ENCODE data around the gene ISM1.

Gene ISM1

DNA sequence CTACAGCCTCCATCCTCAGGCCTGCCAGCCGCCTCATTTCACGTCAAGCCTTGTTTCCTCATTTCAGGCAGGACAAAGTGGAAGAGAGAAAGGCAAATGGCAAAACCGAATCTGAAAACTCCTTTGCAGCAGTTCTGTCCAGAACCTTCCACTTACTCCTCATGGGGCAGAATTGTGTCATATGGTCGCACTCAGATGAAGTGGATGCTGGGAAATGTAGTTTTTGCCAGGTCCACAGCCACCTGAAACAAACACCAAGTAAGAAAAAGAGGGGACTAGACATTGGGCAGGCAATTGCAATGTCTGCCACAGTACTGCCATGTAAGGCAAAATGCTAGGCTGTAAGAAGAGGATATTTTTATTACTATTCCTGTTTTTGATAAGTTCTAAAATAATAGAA is 44.9 kb downstream of the ISM1 start:
- Histone ChIP-seq H3K4me1 (ENCODE audit: control insufficient read depth, insufficient read depth, low read length) (no peaks in the 10 kb centered on the region), H3K36me3 (ENCODE audit: control insufficient read depth, insufficient read depth, low read length) (no peaks in the 10 kb centered on the region), H3K27ac (ENCODE audit: low read depth, low read length) (no peak overlapping the region), H3K27me3 (ENCODE audit: control insufficient read depth, insufficient read depth, low read length) (no peaks in the 10 kb centered on the region), H3K9ac (ENCODE audit: low read length) (no peak overlapping the region), H3K4me3 (ENCODE audit: low read length) (no peak overlapping the region)

DNA sequence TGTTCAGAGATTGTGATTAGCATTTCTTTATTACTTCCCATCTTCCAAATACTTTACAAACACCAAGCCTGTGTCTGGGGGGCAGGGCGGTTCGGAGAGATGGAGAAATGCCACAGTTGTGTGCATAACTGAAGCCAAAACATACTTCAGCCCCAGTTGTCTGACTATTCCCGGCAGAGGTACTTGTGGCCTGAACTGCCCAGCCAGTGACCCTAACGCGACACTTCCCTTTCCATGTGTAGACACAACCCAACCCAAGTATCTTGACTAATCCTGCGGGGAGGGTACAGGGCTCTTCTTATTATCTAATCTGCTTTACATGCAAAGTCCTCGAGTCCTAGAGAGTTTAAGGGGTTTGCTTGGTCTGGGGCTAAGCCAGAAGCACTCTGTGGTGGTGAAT is 46.2 kb downstream of the ISM1 start:
- Histone ChIP-seq H3K4me3 (ENCODE audit: low read length) (no peak overlapping the region), H3K9ac (ENCODE audit: low read length) (no peak overlapping the region), H3K27me3 (ENCODE audit: control insufficient read depth, insufficient read depth, low read length) (no peaks in the 10 kb centered on the region), H3K36me3 (ENCODE audit: control insufficient read depth, insufficient read depth, low read length) (no peaks in the 10 kb centered on the region), H3K27ac (ENCODE audit: low read depth, low read length) (no peak overlapping the region), H3K4me1 (ENCODE audit: control insufficient read depth, insufficient read depth, low read length) (no peaks in the 10 kb centered on the region)

DNA sequence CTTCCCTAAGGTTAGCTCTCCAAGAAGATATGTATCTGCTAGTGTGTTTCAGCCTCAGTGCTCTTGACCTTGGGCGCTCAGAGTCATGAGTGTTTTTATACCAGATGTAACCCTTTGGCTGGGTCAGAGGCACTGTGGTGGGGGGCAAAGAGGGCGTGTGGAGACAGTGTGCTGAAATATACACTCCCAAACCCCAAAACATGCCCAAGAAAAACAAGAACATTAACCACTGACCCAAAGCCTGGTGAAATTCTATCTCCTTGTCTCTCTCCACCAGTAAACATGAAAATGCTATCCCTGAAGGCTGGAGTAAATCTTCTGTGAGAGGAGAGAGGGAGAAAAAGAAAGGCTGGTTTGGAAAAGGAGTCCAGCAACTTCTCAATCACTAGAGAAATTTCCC is 47.9 kb downstream of the ISM1 start:
- no peak overlapping the region for H3K4me3 ChIP-seq (ENCODE audit: low read length)
- H3K27me3 ChIP-seq (ENCODE audit: control insufficient read depth, insufficient read depth, low read length): no peaks in the 10 kb centered on the region

DNA sequence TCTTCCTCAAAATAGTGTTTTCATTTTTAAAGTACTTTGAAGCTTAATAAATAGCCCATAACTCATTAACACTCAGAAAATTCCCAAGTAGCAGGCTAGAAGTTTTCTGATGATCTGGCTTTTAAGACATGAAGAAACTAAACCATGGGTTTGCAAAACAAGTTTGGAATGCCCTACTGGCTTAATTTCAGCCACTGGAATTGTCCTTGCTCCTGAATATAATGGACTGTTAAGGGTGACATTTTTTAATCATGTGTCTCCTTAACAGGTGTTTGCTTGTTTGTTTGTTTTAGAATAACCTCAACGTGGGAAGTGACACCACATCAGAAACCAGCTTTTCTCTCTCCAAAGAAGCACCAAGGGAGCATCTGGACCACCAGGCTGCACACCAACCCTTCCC is 49.1 kb downstream of the ISM1 start:
- H3K27ac ChIP-seq (ENCODE audit: low read depth, low read length): no peak overlapping the region
- H3K9ac ChIP-seq (ENCODE audit: low read length): no peak overlapping the region
- H3K27me3 ChIP-seq (ENCODE audit: control insufficient read depth, insufficient read depth, low read length): no peaks in the 10 kb centered on the region
- no peaks in the 10 kb centered on the region for H3K36me3 ChIP-seq (ENCODE audit: control insufficient read depth, insufficient read depth, low read length)
- no peaks in the 10 kb centered on the region for H3K4me1 ChIP-seq (ENCODE audit: control insufficient read depth, insufficient read depth, low read length)
- no peak overlapping the region for H3K4me3 ChIP-seq (ENCODE audit: low read length)

More for the DNA sequence above, 47.9 kb downstream of the ISM1 start:
- H3K9ac ChIP-seq (ENCODE audit: low read length): no peak overlapping the region
- no peaks in the 10 kb centered on the region for H3K36me3 ChIP-seq (ENCODE audit: control insufficient read depth, insufficient read depth, low read length)
- no peaks in the 10 kb centered on the region for H3K4me1 ChIP-seq (ENCODE audit: control insufficient read depth, insufficient read depth, low read length)
- H3K27ac ChIP-seq (ENCODE audit: low read depth, low read length): no peak overlapping the region

DNA sequence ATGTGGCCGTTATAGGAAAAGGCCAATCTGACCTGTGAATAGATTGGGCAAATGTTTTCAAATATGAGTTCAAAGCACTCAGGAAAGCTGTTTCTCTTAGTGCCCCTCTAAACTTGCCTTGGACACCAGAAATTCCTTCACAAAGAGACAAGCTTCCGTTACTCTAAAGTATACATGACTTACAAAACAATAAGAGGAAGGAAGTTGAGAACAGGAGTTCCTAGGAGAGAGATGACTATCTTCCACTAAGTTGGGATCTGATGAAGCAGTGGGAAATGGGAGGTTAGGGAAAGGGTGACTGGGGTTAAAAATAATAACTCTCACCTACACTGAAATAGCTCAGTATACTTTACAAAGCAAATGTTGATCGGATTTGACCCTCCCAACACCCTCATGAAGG is 50.0 kb downstream of the ISM1 start:
- H3K27ac ChIP-seq (ENCODE audit: low read depth, low read length): no peak overlapping the region

DNA sequence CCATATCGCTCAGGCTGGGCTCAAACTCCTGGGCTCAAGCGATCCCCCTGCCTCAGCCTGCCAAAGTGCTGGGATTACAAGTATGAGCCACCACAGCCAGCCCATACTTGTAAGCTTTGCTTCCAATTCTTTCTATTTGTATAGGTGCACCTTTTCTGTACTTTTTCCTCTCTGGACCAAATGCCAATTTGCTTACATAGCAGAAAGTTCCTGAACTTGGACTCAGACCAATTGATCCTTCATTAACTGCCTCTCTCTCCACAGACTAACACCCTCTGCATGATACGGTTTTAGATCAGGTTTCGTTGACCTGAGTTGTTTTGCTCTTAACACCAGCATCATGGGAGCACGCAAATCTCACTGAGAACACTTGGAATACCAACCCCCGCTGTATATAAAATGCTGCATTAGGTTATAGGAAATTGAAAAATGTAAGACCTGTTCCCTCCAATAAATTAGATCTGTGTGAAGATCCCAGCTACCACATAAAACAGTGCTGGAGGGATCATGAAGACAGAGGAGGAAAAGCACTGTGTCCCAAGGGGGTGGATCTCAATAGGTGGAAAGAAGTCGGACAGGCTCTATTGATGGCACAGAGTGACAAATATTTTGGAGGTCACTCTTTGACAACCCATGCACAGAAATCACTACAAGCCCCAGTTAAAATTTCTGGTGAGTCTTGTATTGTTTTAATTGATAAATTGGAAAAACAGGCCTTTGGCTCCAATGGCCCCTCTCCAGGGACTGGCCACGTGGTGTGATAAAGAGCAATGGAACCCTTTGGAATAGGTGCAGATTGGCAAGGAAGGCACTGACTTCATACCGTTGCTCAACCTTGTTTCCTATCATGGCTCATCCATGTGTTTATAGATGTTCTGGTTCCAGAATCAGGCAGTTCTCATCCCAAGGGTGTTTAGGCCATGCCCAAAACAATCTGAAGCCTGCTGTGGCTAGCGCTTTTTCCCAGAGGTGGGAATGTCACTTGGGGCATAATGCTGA is 51.2 kb downstream of the ISM1 start:
- Histone ChIP-seq H3K9ac (ENCODE audit: low read length) (no peak overlapping the region), H3K27ac (ENCODE audit: low read depth, low read length) (no peak overlapping the region)

More for the DNA sequence above, 50.0 kb downstream of the ISM1 start:
- Histone ChIP-seq H3K4me1 (ENCODE audit: control insufficient read depth, insufficient read depth, low read length) (no peaks in the 10 kb centered on the region), H3K36me3 (ENCODE audit: control insufficient read depth, insufficient read depth, low read length) (no peaks in the 10 kb centered on the region), H3K27me3 (ENCODE audit: control insufficient read depth, insufficient read depth, low read length) (no peaks in the 10 kb centered on the region), H3K9ac (ENCODE audit: low read length) (no peak overlapping the region), H3K4me3 (ENCODE audit: low read length) (no peak overlapping the region)

DNA sequence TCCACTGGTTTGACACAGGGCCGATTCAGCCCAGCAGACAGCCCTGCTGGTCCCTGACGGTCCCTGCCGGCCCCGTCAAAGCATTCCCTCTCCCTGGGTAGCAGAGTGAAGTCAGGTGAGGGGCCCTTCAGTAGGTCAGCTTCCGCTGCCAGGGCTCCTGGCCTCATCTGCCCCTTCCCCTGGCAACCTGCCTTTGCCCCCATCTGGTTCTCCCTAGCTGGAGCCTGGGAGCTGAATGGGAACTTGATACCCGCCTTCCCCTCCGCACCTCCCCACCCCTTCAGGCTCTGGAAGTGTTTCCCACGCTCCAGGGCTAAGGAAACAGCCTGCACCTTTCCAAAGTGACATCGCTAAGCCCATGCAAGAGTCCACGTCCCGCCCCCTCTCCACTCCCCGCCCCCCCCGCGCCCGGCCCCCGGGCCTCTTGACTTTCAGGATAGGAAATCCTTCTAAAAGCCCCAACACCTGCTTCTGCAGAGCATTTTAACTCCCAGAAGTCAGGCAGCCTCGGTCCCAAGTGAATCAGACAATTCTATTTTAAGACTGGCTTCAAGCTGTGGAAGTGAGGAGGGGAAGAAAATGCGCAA is 53.3 kb downstream of the ISM1 start:
- no peak overlapping the region for H3K9ac ChIP-seq (ENCODE audit: low read length)
- no peak overlapping the region for H3K4me3 ChIP-seq (ENCODE audit: low read length)
- no peaks in the 10 kb centered on the region for H3K27me3 ChIP-seq (ENCODE audit: control insufficient read depth, insufficient read depth, low read length)
- no peak overlapping the region for H3K27ac ChIP-seq (ENCODE audit: low read depth, low read length)
- H3K4me1 ChIP-seq (ENCODE audit: control insufficient read depth, insufficient read depth, low read length): no peaks in the 10 kb centered on the region
- H3K36me3 ChIP-seq (ENCODE audit: control insufficient read depth, insufficient read depth, low read length): no peaks in the 10 kb centered on the region

More for the DNA sequence above, 51.2 kb downstream of the ISM1 start:
- Histone ChIP-seq H3K27me3 (ENCODE audit: control insufficient read depth, insufficient read depth, low read length) (no peaks in the 10 kb centered on the region), H3K4me1 (ENCODE audit: control insufficient read depth, insufficient read depth, low read length) (no peaks in the 10 kb centered on the region), H3K4me3 (ENCODE audit: low read length) (no peak overlapping the region), H3K36me3 (ENCODE audit: control insufficient read depth, insufficient read depth, low read length) (no peaks in the 10 kb centered on the region)

DNA sequence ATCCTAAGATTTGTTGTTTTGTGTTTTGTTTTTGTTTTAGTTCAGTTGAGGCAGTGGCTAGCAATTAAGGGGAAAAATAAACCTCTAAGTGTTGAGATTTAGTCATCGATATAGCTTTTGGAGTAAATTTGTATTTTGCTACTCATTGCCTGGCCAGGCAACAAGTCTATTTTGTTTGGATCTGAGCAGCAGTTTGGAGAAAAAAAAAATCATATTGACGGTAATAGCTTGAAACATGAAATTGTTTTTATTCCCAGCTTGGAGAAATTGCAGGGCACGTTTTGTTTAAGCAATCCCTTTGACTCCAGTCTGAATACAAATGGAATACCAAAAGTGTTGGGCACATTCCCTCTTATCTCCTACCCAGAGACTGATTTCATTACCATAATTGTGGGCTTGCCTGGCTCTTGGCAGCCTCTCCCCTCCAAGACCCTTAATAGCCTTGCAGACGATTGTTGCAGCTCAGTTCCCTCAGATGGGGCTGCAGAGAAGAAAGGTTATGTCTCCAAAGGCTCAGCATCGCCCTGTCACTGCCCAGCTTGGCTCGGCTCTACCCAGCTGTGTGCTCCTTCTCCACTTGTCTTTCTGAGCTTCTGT is 56.0 kb downstream of the ISM1 start:
- H3K27me3 ChIP-seq (ENCODE audit: control insufficient read depth, insufficient read depth, low read length): no peaks in the 10 kb centered on the region
- no peaks in the 10 kb centered on the region for H3K4me1 ChIP-seq (ENCODE audit: control insufficient read depth, insufficient read depth, low read length)
- H3K9ac ChIP-seq (ENCODE audit: low read length): no peak overlapping the region
- no peak overlapping the region for H3K27ac ChIP-seq (ENCODE audit: low read depth, low read length)
- H3K4me3 ChIP-seq (ENCODE audit: low read length): no peak overlapping the region
- no peaks in the 10 kb centered on the region for H3K36me3 ChIP-seq (ENCODE audit: control insufficient read depth, insufficient read depth, low read length)

DNA sequence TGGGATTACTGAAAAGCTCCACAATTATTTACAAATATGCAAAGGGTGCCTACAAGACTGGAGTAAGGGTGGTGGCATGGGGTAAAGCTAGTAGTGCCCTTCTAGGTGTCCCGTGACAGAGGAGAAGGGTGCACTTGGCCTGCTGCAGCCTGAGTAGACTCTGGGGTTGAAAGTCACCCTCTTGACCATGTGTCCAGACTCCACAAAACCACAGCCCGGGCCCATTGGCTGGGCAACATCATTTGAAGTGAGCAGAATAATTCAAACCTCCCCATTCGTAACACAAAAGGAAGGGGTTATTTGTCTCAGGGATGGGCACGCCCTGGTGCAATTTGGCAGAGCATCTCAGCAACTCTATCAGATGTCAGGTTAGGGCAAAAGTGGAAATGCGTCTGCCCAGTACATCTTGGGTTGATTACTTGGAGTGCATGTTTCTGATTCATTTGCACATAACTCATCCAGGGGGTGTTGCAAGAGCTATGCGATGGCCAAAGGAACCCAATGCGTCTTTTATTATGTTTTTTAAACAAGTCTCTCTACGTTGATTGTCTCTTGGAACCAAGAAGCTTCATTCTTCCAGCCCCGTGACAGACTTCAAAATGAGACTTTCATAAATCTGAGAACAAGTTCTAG is 56.7 kb downstream of the ISM1 start:
- Histone ChIP-seq H3K27ac (ENCODE audit: low read depth, low read length) (no peak overlapping the region), H3K36me3 (ENCODE audit: control insufficient read depth, insufficient read depth, low read length) (no peaks in the 10 kb centered on the region), H3K9ac (ENCODE audit: low read length) (no peak overlapping the region), H3K4me1 (ENCODE audit: control insufficient read depth, insufficient read depth, low read length) (no peaks in the 10 kb centered on the region), H3K4me3 (ENCODE audit: low read length) (no peak overlapping the region), H3K27me3 (ENCODE audit: control insufficient read depth, insufficient read depth, low read length) (no peaks in the 10 kb centered on the region)

DNA sequence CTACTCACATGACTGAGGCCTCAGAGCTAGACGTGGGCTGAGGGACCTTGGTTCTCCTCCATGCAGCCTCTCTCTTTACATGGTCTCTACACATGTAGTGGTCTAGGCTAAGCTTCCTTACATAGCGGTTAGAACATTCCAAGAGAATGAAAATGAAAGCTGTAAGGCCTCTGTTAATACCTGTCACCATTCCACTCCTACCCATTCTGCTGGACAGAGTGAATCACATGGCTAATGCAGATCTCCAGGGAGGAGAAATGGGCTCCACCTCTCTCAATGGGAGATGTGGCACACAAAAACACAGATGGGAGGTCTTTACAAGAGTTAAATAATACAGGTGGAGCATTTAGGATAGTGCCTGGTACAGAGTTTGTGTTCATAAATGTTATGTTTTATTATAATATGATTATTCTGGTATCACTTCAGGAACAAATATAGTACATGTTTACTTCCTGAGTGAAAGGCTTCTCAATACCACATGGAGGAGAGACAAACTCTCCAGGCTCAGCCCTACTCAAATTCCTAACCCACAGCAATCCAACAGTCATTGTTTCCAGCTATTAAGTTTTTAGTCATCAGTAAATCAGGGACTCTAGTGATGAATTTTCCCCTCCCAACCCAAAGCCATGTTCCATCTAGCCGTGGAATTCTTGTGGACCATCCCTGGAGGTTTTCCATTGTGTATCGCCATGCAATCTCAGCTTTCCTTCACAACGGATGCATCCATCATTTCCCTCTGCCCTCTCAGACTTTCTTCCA is 57.9 kb downstream of the ISM1 start:
- no peak overlapping the region for H3K4me3 ChIP-seq (ENCODE audit: low read length)
- H3K4me1 ChIP-seq (ENCODE audit: control insufficient read depth, insufficient read depth, low read length): no peaks in the 10 kb centered on the region
- H3K36me3 ChIP-seq (ENCODE audit: control insufficient read depth, insufficient read depth, low read length): no peaks in the 10 kb centered on the region
- H3K9ac ChIP-seq (ENCODE audit: low read length): no peak overlapping the region
- no peaks in the 10 kb centered on the region for H3K27me3 ChIP-seq (ENCODE audit: control insufficient read depth, insufficient read depth, low read length)
- H3K27ac ChIP-seq (ENCODE audit: low read depth, low read length): no peak overlapping the region

DNA sequence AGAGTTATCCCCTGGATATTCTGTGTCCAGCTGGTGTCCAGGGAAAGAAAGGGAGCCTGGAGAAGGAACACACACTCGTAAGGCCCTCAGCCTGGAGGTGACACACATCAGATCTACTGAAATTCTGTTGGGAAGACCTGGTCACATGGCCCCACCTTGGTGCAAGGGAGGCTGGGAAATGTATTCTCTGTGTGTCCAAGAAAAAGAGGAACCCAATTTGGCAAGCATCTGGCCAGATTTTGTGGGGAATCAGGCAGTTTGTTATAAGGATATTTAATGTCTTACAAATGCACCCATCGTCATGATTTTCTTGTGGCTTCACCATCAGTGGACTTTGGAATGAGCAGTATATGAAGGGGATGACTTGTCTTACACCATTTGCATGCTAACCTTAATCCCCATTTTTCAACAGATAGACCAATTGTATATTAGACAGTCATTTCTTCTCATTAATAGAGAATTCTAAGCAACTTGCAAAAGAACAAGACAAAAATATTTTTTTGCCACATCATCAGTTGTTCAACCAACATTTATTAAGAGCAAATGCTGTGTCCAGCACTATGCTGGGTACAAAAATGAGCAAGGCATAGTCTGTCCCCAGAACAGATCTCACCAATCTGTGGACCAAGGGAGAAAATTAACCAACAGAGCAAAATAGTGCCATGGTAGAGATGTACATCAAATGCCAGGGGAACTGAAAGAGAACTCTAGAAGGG is 59.7 kb downstream of the ISM1 start:
- no peak overlapping the region for H3K27ac ChIP-seq (ENCODE audit: low read depth, low read length)
- no peaks in the 10 kb centered on the region for H3K27me3 ChIP-seq (ENCODE audit: control insufficient read depth, insufficient read depth, low read length)
- no peaks in the 10 kb centered on the region for H3K36me3 ChIP-seq (ENCODE audit: control insufficient read depth, insufficient read depth, low read length)
- H3K4me1 ChIP-seq (ENCODE audit: control insufficient read depth, insufficient read depth, low read length): no peaks in the 10 kb centered on the region
- H3K9ac ChIP-seq (ENCODE audit: low read length): no peak overlapping the region
- no peak overlapping the region for H3K4me3 ChIP-seq (ENCODE audit: low read length)
